SU-DHL-6 (cell line): ENCODE data around the gene GINS1.

ENCODE experiments used
- EZH2phosphoT487 ChIP-seq: fragments of 200-600 bp; sonication (generic), shearing (Covaris generic); conservative IDR thresholded peaks from 2 replicates; pipeline ENCODE4 v1.6.1; 2018; ENCODE audit warnings: mild to moderate bottlenecking, antibody characterized with exemption, low read length, moderate library complexity, mixed read lengths
- TF ChIP-seq, protein P1 (sequence below): fragments of 200-600 bp; sonication (generic); IDR thresholded peaks from one replicate; pipeline ENCODE4 v1.5.1; 2017; ENCODE audit warnings: antibody characterized with exemption, mild to moderate bottlenecking, low read length, moderate library complexity; ENCODE audit not compliant: insufficient read depth, poor library complexity, severe bottlenecking

DNA sequence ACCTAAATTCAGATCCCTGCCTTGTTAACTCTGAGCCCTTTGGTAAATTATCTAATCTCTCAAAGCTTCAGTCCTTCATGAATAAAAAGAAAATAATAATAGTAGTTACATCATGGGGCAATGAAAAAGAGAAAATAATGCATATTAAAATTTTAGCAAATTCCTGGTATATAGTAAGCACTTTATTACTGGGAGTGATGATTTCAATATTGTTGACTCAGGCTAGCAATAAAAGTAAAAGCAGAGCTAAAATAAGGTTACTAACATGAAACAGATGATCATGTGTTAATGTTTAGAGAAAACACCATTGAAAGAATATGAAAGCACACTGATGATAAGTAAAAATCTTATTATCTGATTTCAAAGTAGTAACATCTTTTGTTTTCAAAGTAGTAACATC, 13.6 kb downstream of the GINS1 start:
- TF ChIP-seq EZH2phosphoT487 = no peak
- TF ChIP-seq, protein P1, sequence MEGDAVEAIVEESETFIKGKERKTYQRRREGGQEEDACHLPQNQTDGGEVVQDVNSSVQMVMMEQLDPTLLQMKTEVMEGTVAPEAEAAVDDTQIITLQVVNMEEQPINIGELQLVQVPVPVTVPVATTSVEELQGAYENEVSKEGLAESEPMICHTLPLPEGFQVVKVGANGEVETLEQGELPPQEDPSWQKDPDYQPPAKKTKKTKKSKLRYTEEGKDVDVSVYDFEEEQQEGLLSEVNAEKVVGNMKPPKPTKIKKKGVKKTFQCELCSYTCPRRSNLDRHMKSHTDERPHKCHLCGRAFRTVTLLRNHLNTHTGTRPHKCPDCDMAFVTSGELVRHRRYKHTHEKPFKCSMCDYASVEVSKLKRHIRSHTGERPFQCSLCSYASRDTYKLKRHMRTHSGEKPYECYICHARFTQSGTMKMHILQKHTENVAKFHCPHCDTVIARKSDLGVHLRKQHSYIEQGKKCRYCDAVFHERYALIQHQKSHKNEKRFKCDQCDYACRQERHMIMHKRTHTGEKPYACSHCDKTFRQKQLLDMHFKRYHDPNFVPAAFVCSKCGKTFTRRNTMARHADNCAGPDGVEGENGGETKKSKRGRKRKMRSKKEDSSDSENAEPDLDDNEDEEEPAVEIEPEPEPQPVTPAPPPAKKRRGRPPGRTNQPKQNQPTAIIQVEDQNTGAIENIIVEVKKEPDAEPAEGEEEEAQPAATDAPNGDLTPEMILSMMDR = no peak
